ENCODE data around the gene CLEC17A.
A peak's percentile ranks its signal among the peaks of the same experiment; 100 is the strongest.

CLEC17A gene

GRCh38 chr19:14570864-14571527, 11.9 kb upstream of the CLEC17A start:
- peak overlapping the region; percentile 99 for H3K4me3 ChIP-seq (ENCODE audit: low read depth, low read length)
- DNase-seq (ENCODE audit: low read depth, low spot score), result no peak
- in situ Hi-C loops (cut with HindIII; ENCODE audit: low sequenced_read_pairs), result no loop called here
- TF ChIP-seq CTCF (IDR thresholded peaks at IDR 0.05; ENCODE audit: low read depth, low read length), result no peak

GRCh38 chr19:14571695-14572490, 11.0 kb upstream of the CLEC17A start, which contains the start of gene NDUFB7:
NDUFB7 (minus strand) TSS chr19:14572066; CDS start chr19:14572000, 66 bp downstream.
- DNase-seq (ENCODE audit: low read depth, low spot score), result peak; percentile 95
- in situ Hi-C loops (cut with HindIII; ENCODE audit: low sequenced_read_pairs), result no loop called here
- TF ChIP-seq CTCF (IDR thresholded peaks at IDR 0.05; ENCODE audit: low read depth, low read length), result peak; percentile 92
- peak within 1 kb of the TSS; percentile 99 for H3K4me3 ChIP-seq (ENCODE audit: low read depth, low read length)

DNA sequence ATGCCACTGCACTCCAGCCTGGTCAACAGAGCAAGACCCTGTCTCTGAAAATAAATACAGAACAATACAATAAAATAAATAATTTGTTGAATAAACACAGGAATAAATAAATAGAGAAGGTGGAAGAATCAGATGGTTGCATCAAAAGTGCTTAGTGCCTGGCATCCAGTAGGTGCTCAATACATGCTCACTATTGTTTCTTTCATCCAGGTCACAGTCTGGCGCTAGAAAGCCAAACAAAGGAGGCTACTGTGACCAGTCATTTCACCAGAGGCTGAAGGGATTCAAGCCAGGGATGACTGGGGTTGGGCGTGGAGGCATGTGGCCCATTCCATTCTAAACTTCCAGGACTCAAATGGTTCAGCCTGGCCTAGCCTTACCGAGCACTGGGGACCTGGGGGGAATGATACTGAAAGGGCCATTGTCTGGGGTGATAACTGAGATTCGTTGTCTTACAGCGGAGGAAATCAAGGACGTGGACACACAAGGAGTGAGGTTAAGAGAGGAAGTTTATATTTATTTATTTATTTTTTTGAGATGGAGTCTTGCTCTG, 7.4 kb upstream of the CLEC17A start:
- H3K4me3 ChIP-seq (ENCODE audit: low read depth, low read length), result no peak overlapping the region
- TF ChIP-seq CTCF (IDR thresholded peaks at IDR 0.05; ENCODE audit: low read depth, low read length), result no peak
- no peak for DNase-seq (ENCODE audit: low read depth, low spot score)
- in situ Hi-C loops (cut with HindIII; ENCODE audit: low sequenced_read_pairs), result no loop called here

DNA sequence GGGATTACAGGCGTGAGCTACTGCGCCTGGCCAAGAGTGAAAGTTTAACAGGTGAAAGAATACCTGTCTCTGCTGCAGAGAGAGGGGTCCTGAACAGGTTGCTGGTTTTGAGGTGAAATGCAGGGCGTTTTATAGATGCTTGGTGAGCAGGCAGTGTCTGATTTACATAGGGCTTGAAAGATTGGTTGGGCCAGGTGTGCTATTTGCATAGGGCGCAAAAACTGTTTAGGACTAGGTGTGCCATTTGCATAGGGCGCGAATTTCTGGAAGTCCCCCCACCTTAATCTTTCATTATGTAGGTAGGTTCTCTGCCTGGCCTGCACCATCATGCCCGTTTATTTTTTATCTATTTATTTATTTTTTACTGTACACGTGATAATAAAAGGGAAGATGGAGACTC, 6.5 kb upstream of the CLEC17A start:
- in situ Hi-C loops (cut with HindIII; ENCODE audit: low sequenced_read_pairs), result no loop called here
- H3K4me3 ChIP-seq (ENCODE audit: low read depth, low read length), result no peak overlapping the region
- DNase-seq (ENCODE audit: low read depth, low spot score), result no peak
- no peak for TF ChIP-seq CTCF (IDR thresholded peaks at IDR 0.05; ENCODE audit: low read depth, low read length)

DNA sequence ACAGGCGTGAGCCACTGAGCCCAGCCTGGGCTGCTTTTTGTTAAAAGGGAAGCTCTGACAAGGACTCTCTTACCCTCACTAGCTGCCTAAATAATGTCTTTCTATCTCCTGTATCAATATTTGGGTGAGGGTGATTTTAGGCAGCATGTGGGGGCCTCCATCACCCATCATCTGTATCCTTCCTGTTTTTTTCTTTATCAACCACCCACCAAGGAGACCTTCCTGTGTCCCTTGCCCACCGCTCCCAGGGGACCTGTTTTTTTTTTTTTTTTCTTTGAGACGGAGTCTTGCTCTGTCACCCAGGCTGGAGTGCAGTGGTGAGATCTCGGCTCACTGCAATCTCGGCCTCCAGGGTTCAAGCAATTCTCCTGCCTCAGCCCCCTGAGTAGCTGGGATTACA, 5.6 kb upstream of the CLEC17A start:
- in situ Hi-C loops (cut with HindIII; ENCODE audit: low sequenced_read_pairs), result no loop called here
- TF ChIP-seq CTCF (IDR thresholded peaks at IDR 0.05; ENCODE audit: low read depth, low read length), result no peak
- no peak overlapping the region for H3K4me3 ChIP-seq (ENCODE audit: low read depth, low read length)
- DNase-seq (ENCODE audit: low read depth, low spot score), result no peak

DNA sequence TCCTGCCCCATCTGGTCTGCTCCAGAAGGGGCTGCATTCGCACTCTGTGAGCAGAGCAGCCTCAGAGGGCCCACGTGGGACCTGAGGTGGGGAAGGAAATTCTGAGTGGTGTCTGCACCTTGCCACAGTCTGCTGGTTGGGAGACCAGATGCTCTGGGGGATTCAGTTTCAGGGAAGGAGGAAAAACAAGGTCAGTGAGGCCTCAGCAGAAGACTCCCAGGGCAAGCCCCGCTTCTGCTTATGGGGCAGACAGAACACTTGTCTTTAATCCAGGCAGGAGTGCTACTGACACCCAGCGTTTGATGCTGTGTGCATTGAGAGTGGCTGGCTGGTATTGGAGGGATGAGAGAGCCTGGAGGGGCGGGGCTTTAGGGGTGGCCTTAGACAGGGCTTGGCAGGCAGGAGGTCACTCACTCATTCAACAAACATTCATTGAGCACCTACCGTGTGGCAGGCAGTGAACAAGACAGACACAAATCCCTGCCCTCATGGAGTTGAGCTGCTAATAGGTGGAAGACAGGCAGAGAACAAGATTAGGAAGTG, 4.9 kb upstream of the CLEC17A start:
- TF ChIP-seq CTCF (IDR thresholded peaks at IDR 0.05; ENCODE audit: low read depth, low read length), result no peak
- H3K4me3 ChIP-seq (ENCODE audit: low read depth, low read length), result no peak overlapping the region
- in situ Hi-C loops (cut with HindIII; ENCODE audit: low sequenced_read_pairs), result no loop called here
- no peak for DNase-seq (ENCODE audit: low read depth, low spot score)
